Uterus (tissue), 2 donors: ENCODE measurements around the gene ADSL.

Experiments used
- CTCF ChIP-seq, 4 experiments: fragments of 200-600 bp in 2 of 4; fragments of 450-650 bp in 2 of 4; sonication (generic) in 2 of 4; IDR thresholded peaks; one replicate each; pipeline ENCODE4 v1.5.1; 2016 to 2019; ENCODE audit warnings: antibody characterized with exemption in 4 of 4, mild to moderate bottlenecking in 2 of 4, moderate library complexity in 1 of 4
- POLR2A ChIP-seq, 2 donors: fragments of 450-650 bp; IDR thresholded peaks; one replicate each; pipeline ENCODE4 v1.6.1; 2016; ENCODE audit warnings: antibody characterized with exemption in 2 of 2, mild to moderate bottlenecking in 1 of 2, moderate library complexity in 1 of 2

- TF ChIP-seq CTCF (IDR thresholded peaks at IDR 0.05) (no peak), POLR2A (IDR thresholded peaks at IDR 0.05) (no peak)
Measured at GRCh38 chr22:40334899-40335298, 11.4 kb upstream of the ADSL start.
